CD4-positive, alpha-beta T cell treated with Interferon alpha-2 for 1 hour (primary cell): ENCODE results near the gene DMXL1.

Experiments
- DNase-seq, 2 donors: peaks; one replicate each; pipeline ENCODE4 v3.0.0-alpha.2; 2020 to 2022

DMXL1 gene

DNA sequence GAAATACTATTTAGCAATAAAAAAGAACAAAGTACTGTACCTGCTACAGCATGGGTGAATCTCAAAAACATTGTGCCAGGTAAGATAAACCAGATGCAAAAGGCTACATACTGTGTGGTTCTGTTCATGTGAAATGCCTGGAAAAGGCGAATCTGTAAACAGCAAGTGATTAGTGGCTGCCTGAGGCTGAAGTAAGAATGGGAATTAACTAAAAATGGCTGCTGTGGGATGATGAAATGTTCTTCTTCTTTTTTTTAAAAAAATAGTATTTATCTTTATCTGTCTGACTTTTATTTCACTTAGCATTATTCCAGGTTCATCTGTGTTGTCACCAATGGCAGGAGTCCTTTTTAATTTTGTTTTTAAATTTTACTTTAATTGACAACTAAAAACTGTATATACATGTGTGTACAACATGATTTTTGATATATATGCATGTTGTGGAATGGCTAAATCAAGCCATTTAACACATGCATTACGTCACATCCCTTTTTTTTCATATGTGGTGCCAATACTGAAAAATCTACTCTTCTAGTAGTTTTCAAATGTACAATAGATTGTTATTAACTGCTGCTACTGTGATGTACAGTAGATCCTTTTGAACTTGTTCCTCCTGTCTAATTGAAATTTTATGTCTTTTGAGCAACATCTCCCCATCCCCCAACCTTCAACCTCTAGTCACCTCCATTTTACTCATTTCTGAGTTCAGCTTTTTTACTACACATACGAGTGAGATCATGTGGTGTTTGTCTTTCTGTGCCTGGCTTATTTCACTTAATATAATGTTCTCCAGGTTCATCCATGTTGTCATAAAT is 222.0 kb downstream of the DMXL1 start:
- no peak for DNase-seq

DNA sequence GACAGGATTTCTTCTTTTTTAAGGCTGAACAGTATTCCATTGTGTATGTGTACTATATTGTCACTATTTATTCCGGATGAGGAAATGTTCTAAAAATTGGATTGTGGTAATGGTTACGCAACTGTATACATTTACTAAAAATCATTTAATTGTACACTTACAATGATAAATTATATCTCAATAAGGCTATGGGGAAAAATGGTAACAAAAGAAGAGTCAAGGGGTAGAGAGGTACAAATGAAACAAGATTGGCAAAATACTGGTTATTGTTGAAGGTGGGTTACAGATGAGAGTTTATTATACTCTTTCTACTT is 222.6 kb downstream of the DMXL1 start:
- no peak for DNase-seq
